ENCODE data around the gene SPEF1. TPM values are rescaled to one million over a fixed set of nuclear protein-coding genes. Genes with fewer than 3 reads are reported as not detected.

Gene SPEF1
- total RNA-seq, 1 donor, result under 0.01 TPM

DNA sequence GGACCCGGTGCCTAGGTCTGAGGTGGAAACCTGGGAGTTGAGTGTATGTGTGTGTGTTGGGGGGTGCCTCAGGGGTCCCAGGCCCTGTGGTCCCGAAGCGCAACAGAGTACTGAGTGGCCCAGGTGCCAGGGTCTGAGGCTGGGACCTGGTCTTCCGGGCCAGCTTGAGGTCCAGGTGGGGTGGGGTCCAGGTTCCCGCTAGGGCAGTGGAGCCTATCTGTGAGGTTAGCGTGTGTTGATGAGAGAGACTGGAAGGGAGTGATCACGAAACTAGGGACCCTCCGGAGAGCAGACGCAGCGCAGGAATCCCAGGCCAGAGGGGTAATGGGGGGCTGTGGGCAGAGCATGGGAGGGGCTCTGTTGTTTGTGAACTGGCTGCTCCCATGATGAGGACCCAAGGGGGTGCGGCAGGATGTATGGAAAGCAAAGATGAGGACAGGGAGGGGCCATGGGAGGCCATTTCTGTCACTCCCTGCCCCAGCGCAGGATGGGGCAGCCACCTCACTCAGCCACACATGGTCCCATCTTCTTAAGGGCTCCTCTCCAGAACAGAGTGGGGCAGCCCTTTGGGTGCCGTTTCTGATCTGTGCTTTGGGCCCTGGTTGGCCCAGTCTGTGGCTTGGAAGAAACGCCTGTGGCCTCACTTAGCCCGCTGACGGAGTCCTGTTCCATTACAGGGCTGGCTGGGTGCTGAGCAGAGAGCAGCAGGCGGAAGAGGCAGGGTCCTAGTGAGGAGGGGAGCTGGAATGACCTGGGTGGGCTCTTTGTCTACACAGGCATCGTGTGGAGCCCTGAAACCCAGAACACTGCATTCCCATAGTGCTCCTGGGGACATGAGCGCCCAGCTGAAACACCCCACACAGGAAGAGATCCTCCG lies 47.9 kb downstream of the SPEF1 start:
- DNase-seq (ENCODE audit: low read depth in 2 of 3, low spot score in 2 of 3), result no peak

DNA sequence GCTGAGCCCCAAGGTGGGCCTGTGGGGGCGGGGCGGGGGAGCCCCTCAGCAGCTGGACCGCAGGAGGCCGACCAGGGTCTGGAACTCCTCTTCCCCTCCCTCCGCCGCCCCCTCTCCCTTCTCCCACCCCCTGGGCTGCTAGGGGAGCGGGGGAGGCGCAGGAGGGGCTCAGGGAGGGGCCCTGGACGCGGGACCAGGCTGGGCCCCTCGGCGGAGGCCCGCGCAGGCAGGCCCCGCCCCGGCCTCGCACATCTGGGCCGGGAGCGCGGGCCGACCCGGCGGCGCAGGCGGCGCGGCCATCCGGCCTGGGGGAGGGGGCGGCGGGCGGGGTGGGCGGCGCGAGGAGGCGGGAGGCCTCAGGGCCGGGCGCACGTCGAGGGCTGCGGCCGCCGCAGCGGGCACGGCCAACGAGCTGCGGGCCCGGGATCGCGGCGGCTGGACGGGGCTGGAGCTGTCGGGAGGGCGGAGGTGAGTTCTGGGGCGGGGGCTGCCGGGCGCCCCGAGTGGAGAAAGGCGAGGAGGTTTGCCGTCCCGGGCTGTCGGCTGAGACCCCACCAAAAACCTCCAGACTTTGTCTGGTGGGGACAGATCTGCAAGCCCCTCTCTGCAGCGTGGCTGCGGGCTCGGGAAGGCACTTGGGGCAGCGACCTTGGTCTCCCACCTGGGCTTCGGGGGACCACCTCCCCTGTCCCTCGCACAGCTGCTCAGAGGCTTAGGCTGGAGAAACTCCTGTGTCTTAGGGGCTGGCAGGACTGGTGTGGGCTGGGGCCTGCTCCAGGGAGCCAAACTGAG lies 48.7 kb downstream of the SPEF1 start, which contains the start of gene HSPA12B:
Gene HSPA12B (plus strand): TSS at position 359 of the 792 bp plus-strand sequence. CDS start 5,990 bp downstream, outside the sequence.
- DNase-seq (ENCODE audit: low read depth in 2 of 3, low spot score in 2 of 3), result peak in 2 of 3 donors; percentile 18 to 35

DNA sequence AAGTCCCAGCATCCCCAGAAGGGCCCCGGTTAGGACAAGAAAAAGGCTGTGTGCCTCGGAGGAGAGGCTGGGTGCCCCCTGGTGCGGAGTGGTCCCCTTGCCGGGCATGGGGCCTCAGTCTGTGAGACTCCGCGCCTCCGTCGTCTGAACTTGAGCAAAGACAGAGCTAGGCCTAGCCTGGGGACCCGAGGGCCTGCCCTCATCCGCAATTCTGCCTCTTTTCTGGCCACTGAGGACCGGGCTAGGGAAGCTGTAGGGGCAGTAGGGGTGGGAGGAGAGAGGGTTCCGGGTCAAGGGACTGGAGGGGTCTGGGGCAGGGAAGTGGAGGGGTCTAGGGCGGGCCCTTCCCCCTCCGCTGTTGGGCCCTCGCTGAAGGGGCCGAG lies 49.3 kb downstream of the SPEF1 start:
- DNase-seq (ENCODE audit: low read depth in 2 of 3, low spot score in 2 of 3), result no peak

DNA sequence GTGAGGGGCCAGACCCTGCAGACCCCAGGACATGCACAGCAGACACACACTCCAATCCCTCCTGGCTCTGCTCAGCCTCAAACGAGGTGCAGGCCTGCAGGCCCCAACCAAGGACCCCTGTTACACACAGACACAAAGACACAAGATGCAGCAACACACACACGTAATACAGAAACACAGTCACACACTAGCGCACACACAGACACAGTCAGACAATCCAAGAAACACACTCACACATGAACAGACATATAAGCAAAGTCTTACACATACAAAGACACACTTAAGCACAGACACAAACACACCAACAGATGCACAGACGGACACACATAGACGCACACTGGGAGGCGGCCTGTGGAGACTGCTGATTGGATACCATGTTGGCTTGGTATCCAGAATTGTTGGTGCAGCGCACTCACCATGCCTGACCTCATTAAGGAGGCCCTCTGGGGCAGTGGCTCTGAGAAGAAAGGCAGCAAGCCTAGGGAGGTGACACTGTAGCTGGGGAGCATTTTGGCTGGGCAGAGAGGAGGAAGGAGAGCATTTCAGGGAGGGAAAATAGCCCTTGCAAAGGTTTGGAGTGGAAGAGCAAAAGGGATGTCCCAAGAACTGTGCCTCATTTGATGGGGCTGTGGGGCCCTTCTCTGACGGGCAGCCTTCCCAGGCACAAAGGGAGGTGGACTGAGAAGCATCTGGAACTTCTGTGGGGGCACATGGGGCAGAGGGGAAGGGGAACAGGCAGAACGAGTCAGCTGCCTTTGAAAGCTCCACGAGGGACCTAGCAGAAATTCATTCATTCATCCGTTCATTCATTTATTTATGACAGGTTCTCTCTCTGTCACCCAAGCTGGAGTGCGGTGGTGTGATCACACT lies 50.2 kb downstream of the SPEF1 start:
- no peak for DNase-seq (ENCODE audit: low read depth in 2 of 3, low spot score in 2 of 3)

DNA sequence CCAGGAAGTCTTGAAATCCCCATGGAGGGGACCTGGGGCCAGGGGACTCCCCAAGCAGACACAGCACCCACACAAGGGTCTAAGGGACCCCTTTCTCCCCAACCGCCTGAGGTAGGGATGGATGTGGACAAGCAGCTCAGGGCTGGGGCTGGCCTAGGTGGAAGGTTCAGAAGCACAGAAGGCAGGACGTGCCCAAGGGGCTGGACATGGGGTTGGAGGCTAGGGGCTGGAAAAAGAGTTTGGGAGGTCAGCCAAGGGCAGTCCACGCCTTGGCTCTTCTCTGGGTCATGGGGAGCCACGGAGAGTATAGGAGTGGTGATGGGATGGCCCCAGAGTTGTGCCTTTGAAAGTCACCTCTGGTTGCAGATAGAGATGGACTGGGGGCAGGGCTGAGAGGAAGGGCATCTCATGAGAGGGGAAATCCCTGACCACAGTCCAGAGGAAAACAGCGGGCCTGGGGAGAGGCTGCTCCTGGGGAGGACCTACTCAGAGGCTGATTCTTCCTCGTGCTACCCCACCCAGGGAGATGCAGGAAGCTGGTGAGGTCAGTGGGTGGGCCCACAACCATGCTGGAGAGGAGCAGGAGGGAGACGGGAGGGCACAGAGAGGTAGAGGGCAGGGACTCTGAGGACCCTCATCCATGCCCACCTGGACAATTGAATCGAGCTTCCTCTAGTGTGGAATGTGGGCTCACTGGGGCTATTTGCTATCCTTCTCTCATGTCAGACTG lies 51.3 kb downstream of the SPEF1 start:
- DNase-seq (ENCODE audit: low read depth in 2 of 3, low spot score in 2 of 3), result no peak

DNA sequence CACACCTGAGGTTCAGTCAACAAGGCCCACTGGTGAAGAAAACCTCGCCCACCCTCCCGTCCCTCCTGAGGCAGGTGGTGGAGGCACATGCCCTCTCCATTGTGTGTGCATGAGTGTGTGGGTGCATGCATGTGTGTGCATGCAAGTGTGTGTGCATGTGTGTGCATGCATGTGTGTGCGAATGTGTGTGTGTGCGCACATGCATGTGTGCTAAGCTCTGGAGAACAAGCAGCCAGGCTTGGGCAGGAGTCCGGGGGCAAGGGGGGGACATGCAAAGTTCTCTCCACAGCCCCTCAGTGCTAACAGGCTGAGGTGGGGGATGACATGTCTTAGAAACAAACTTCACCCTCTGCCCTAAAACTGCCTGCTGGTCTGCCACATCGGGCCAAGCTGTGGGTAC lies 51.9 kb downstream of the SPEF1 start:
- DNase-seq (ENCODE audit: low read depth in 2 of 3, low spot score in 2 of 3), result no peak

DNA sequence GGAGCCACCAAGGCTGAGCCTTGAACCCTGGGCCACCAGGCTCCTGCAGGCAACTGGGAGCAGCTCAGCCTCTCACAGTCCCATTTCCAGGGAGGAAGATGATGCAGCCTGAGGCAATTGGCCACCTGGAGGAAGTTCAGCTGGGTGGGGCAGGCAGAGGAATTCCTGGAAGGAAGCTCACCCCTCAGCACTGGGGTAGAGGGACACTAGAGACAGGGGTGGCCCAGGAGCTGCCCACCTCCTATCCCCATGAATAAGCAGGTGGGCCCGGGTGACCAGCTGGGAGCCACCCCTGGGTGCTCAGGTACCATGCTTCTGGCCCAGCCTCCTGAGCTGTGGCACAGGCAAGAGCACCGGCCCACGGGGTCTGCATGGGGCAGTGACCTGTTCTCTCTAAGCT lies 52.4 kb downstream of the SPEF1 start:
- DNase-seq (ENCODE audit: low read depth in 2 of 3, low spot score in 2 of 3), result no peak

DNA sequence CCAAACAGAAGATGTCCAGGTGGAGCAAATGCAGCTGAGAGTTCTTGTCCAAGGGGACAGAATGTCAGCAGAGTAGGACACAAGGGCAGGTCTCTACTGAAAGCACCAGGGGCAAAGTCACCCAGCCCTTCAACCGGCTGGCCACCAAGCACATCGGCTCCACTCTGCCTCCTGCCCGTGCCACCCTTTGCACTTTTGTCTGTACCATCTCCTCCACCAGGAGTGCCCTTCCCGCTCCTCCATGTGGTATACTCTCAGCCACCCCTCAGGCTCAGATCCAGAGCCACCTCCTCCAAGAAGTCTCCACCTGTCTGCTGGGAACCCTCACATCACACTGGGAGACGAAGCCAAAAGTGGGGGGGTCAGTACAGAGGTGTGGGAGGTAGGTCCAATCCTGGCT lies 52.9 kb downstream of the SPEF1 start:
- no peak for DNase-seq (ENCODE audit: low read depth in 2 of 3, low spot score in 2 of 3)

Other genes with a start within 250 kb of the SPEF1 start
- not detected for gene GFRA4, start 118.0 kb downstream of the SPEF1 start, total RNA-seq
- not detected for gene ADAM33, start 99.4 kb downstream of the SPEF1 start, total RNA-seq
- gene SIGLEC1, start 68.8 kb downstream of the SPEF1 start, total RNA-seq, result under 0.01 TPM
- under 0.01 TPM for gene HSPA12B, start 48.8 kb downstream of the SPEF1 start, total RNA-seq
- gene ADISSP, start 13.7 kb downstream of the SPEF1 start, total RNA-seq, result 40.9 TPM
- gene CENPB, start 5.3 kb upstream of the SPEF1 start, total RNA-seq, result 65.2 TPM
- 8.3 TPM for gene CDC25B, start 14.9 kb upstream of the SPEF1 start, total RNA-seq
- gene AP5S1, start 39.1 kb upstream of the SPEF1 start, total RNA-seq, result 25.9 TPM
- 21.0 TPM for gene MAVS, start 65.4 kb upstream of the SPEF1 start, total RNA-seq
- gene PANK2, start 107.9 kb upstream of the SPEF1 start, total RNA-seq, result 30.7 TPM
- 43.9 TPM for gene RNF24, start 234.1 kb upstream of the SPEF1 start, total RNA-seq

Data from hematopoietic multipotent progenitor cell (in vitro differentiated cells).